HEK293 (cell line): ENCODE data around the gene NME3.

Experiments used
- CTCF ChIA-PET: fragments of 350-600 bp; formaldehyde crosslinking; extraction: SDS; loops from one replicate; lab custom pipeline; 2021; ENCODE audit warnings: antibody characterized with exemption; lab: Yijun Ruan, JAX
- POLR2A ChIA-PET: fragments of 300-600 bp; formaldehyde crosslinking; extraction: SDS; loops from one replicate; lab custom pipeline; 2020; ENCODE audit warnings: antibody characterized with exemption, inconsistent platforms; lab: Yijun Ruan, JAX
- H3K27ac ChIP-seq: fragments of 200-500 bp; sonication (Bioruptor generic); 2 replicates; pipeline ENCODE4 v1.5.1; 2014; ENCODE audit warnings: low read depth, low read length, control low read depth, inconsistent platforms; ENCODE audit errors: extremely low read depth
- H3K36me3 ChIP-seq, 2 experiments: fragments of 200-500 bp in 1 of 2; sonication (Bioruptor generic) in 1 of 2; 1 replicate in 1 of 2; 2 replicates in 1 of 2; pipeline ENCODE4 v1.5.1; 2014 to 2017; ENCODE audit warnings: inconsistent platforms in 2 of 2, low read length in 2 of 2; ENCODE audit not compliant: control insufficient read depth in 2 of 2, insufficient read depth in 1 of 2
- H3K4me1 ChIP-seq: fragments of 200-500 bp; sonication (Bioruptor generic); 2 replicates; pipeline ENCODE4 v1.5.1; 2014; ENCODE audit warnings: mild to moderate bottlenecking, low read length, inconsistent platforms; ENCODE audit not compliant: control insufficient read depth, insufficient read depth
- H3K4me3 ChIP-seq: 2 replicates; pipeline ENCODE4 v1.5.1; 2011; ENCODE audit warnings: low read depth, mild to moderate bottlenecking, control low read depth, low read length, moderate library complexity
- H3K9me3 ChIP-seq: fragments of 200-500 bp; sonication (Bioruptor generic); 2 replicates; pipeline ENCODE4 v1.5.1; 2014; ENCODE audit warnings: low read depth, low read length, inconsistent platforms; ENCODE audit not compliant: control insufficient read depth, insufficient read depth
- GLI2 ChIP-seq: fragments of 450-650 bp; formaldehyde crosslinking; IDR thresholded peaks from 2 replicates; pipeline ENCODE4; 2017; ENCODE audit warnings: missing biosample characterization, missing genetic modification characterization, low read depth, borderline replicate concordance
- IKZF3 ChIP-seq: fragments of 450-650 bp; IDR thresholded peaks from 2 replicates; pipeline ENCODE4 v1.5.0; 2018; ENCODE audit warnings: missing biosample characterization, mild to moderate bottlenecking, missing genetic modification characterization, moderate library complexity
- KLF7 ChIP-seq: fragments of 450-650 bp; formaldehyde crosslinking; IDR thresholded peaks from 2 replicates; pipeline ENCODE4 v1.5.1; 2016; ENCODE audit warnings: missing biosample characterization, missing genetic modification characterization, borderline replicate concordance
- KLF9 ChIP-seq: fragments of 450-650 bp; formaldehyde crosslinking; IDR thresholded peaks from 2 replicates; pipeline ENCODE4 v1.5.1; 2016; ENCODE audit warnings: missing biosample characterization, missing genetic modification characterization, low read depth
- PRDM2 ChIP-seq: fragments of 450-650 bp; formaldehyde crosslinking; IDR thresholded peaks from 2 replicates; pipeline ENCODE4 v1.5.1; 2016; ENCODE audit warnings: missing biosample characterization, missing genetic modification characterization, borderline replicate concordance
- ZNF132 ChIP-seq: fragments of 450-650 bp; formaldehyde crosslinking; IDR thresholded peaks from 2 replicates; pipeline ENCODE4 v1.5.1; 2017; ENCODE audit warnings: missing biosample characterization, missing genetic modification characterization, borderline replicate concordance
- ZNF311 ChIP-seq: fragments of 450-650 bp; formaldehyde crosslinking; IDR thresholded peaks from 2 replicates; pipeline ENCODE4 v1.5.1; 2017; ENCODE audit warnings: missing biosample characterization, missing genetic modification characterization, borderline replicate concordance
- ZNF350 ChIP-seq: fragments of 450-650 bp; formaldehyde crosslinking; IDR thresholded peaks from 2 replicates; pipeline ENCODE4 v1.5.0; 2017; ENCODE audit warnings: missing biosample characterization, mild to moderate bottlenecking, missing genetic modification characterization
- ZNF404 ChIP-seq: fragments of 450-650 bp; formaldehyde crosslinking; IDR thresholded peaks from 2 replicates; pipeline ENCODE4 v1.5.1; 2017; ENCODE audit warnings: missing biosample characterization, missing genetic modification characterization
- ZNF48 ChIP-seq: fragments of 450-650 bp; formaldehyde crosslinking; IDR thresholded peaks from 2 replicates; pipeline ENCODE4 v1.5.1; 2016; ENCODE audit warnings: missing biosample characterization, missing genetic modification characterization
- ZNF529 ChIP-seq: fragments of 450-650 bp; formaldehyde crosslinking; IDR thresholded peaks from 2 replicates; pipeline ENCODE4 v1.5.1; 2017; ENCODE audit warnings: missing genetic modification characterization, missing biosample characterization; ENCODE audit not compliant: insufficient replicate concordance
- ZNF585B ChIP-seq: fragments of 450-650 bp; formaldehyde crosslinking; IDR thresholded peaks from 2 replicates; pipeline ENCODE4 v1.5.1; 2016; ENCODE audit warnings: missing biosample characterization, missing genetic modification characterization
- ZNF610 ChIP-seq: fragments of 450-650 bp; formaldehyde crosslinking; IDR thresholded peaks from 2 replicates; pipeline ENCODE4 v1.5.1; 2016; ENCODE audit warnings: missing biosample characterization, missing genetic modification characterization, borderline replicate concordance
- ZNF623 ChIP-seq: fragments of 450-650 bp; formaldehyde crosslinking; IDR thresholded peaks from 2 replicates; pipeline ENCODE4 v1.5.1; 2016; ENCODE audit warnings: missing biosample characterization, missing genetic modification characterization
- ZNF658 ChIP-seq: fragments of 450-650 bp; formaldehyde crosslinking; IDR thresholded peaks from 2 replicates; pipeline ENCODE4; 2016; ENCODE audit warnings: missing biosample characterization, missing genetic modification characterization
- ZNF701 ChIP-seq: fragments of 450-650 bp; formaldehyde crosslinking; IDR thresholded peaks from 2 replicates; pipeline ENCODE4 v1.5.1; 2016; ENCODE audit warnings: missing biosample characterization, missing genetic modification characterization
- ZNF791 ChIP-seq: fragments of 450-650 bp; formaldehyde crosslinking; IDR thresholded peaks from 2 replicates; pipeline ENCODE4 v1.5.1; 2016; ENCODE audit warnings: missing biosample characterization, missing genetic modification characterization
- TF ChIP-seq, protein P1 (sequence below): fragments of 450-650 bp; formaldehyde crosslinking; IDR thresholded peaks from 2 replicates; pipeline ENCODE4 v1.5.1; 2016; ENCODE audit warnings: missing biosample characterization, missing genetic modification characterization
- TF ChIP-seq, protein P2 (sequence below): fragments of 450-650 bp; formaldehyde crosslinking; IDR thresholded peaks from 2 replicates; pipeline ENCODE4 v1.5.0; 2017; ENCODE audit warnings: missing biosample characterization, missing genetic modification characterization, borderline replicate concordance
- TF ChIP-seq, protein P3 (sequence below): fragments of 450-650 bp; formaldehyde crosslinking; IDR thresholded peaks from 2 replicates; pipeline ENCODE4 v1.5.1; 2017; ENCODE audit warnings: missing biosample characterization, missing genetic modification characterization

NME3 gene

DNA sequence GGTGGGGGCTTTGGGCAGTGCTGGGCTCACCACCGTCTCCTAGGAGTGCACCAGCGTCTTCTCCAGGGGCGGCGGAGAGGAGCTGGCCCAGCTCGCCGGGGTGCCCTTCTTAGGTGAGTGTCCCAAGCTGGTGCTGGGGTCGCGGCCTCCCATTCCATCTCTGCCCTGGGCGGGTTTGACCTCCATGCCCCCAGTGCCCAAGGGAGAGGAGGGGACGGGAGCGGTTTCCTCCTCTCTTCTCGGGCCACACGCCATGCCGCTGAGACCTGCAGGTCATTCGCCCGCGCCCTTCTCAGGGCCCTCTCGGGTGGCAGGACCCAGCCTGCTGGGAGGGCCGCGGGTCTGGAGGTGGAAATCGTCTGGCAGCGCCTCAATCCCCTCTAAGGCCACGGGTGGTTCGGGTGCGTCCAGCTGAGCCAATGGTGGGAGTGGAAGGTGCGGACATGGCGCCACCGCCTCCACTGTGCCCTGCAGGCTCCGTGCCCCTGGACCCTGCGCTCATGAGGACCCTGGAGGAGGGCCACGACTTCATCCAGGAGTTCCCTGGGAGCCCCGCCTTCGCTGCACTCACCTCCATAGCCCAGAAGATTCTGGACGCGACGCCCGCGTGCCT is 16.9 kb upstream of the NME3 start:
- H3K36me3 ChIP-seq, result peaks cover 11 to 60% of the 10 kb centered on the region in 2 experiments; a peak in 2 of 3 replicates
- ChIA-PET POLR2A (interaction anchor here (1.5 kb wide), 2 partner anchors 10 to 367 kb away, joined by 3 read pairs; partner anchors contain the start of gene TRAF7), CTCF (no interaction called here)
- TF ChIP-seq PRDM2 (no peak), KLF7 (tag by site-specific recombination) (no peak), GLI2 (no peak), ZNF658 (tag by site-specific recombination) (no peak), ZNF623 (tag by site-specific recombination) (no peak), KLF9 (no peak), ZNF610 (tag by site-specific recombination) (no peak), ZNF585B (tag by site-specific recombination) (no peak), ZNF701 (no peak), IKZF3 (tag by site-specific recombination) (no peak), ZNF350 (no peak), ZNF404 (tag by site-specific recombination) (no peak), ZNF48 (tag by site-specific recombination) (no peak), ZNF529 (tag by site-specific recombination) (no peak), ZNF791 (no peak), ZNF132 (tag by site-specific recombination) (no peak), ZNF311 (tag by site-specific recombination) (no peak)
- TF ChIP-seq, protein P1, sequence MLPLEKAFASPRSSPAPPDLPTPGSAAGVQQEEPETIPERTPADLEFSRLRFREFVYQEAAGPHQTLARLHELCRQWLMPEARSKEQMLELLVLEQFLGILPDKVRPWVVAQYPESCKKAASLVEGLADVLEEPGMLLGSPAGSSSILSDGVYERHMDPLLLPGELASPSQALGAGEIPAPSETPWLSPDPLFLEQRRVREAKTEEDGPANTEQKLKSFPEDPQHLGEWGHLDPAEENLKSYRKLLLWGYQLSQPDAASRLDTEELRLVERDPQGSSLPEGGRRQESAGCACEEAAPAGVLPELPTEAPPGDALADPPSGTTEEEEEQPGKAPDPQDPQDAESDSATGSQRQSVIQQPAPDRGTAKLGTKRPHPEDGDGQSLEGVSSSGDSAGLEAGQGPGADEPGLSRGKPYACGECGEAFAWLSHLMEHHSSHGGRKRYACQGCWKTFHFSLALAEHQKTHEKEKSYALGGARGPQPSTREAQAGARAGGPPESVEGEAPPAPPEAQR (tag by site-specific recombination), result no peak
- TF ChIP-seq, protein P2, sequence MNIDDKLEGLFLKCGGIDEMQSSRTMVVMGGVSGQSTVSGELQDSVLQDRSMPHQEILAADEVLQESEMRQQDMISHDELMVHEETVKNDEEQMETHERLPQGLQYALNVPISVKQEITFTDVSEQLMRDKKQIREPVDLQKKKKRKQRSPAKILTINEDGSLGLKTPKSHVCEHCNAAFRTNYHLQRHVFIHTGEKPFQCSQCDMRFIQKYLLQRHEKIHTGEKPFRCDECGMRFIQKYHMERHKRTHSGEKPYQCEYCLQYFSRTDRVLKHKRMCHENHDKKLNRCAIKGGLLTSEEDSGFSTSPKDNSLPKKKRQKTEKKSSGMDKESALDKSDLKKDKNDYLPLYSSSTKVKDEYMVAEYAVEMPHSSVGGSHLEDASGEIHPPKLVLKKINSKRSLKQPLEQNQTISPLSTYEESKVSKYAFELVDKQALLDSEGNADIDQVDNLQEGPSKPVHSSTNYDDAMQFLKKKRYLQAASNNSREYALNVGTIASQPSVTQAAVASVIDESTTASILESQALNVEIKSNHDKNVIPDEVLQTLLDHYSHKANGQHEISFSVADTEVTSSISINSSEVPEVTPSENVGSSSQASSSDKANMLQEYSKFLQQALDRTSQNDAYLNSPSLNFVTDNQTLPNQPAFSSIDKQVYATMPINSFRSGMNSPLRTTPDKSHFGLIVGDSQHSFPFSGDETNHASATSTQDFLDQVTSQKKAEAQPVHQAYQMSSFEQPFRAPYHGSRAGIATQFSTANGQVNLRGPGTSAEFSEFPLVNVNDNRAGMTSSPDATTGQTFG (tag by site-specific recombination), result no peak
- TF ChIP-seq, protein P3, sequence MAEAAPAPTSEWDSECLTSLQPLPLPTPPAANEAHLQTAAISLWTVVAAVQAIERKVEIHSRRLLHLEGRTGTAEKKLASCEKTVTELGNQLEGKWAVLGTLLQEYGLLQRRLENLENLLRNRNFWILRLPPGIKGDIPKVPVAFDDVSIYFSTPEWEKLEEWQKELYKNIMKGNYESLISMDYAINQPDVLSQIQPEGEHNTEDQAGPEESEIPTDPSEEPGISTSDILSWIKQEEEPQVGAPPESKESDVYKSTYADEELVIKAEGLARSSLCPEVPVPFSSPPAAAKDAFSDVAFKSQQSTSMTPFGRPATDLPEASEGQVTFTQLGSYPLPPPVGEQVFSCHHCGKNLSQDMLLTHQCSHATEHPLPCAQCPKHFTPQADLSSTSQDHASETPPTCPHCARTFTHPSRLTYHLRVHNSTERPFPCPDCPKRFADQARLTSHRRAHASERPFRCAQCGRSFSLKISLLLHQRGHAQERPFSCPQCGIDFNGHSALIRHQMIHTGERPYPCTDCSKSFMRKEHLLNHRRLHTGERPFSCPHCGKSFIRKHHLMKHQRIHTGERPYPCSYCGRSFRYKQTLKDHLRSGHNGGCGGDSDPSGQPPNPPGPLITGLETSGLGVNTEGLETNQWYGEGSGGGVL, result no peak
- no peaks in the 10 kb centered on the region for H3K9me3 ChIP-seq
- H3K27ac ChIP-seq, result no peak overlapping the region
- H3K4me1 ChIP-seq, result 0 out of 2 replicates have a peak, but pooled peaks cover 2% of the 10 kb centered on the region
- H3K4me3 ChIP-seq, result no peak overlapping the region
